ENCODE measurements around the gene RNF145. TPM values are rescaled to one million over a fixed set of nuclear protein-coding genes. Genes with fewer than 3 reads are reported as not detected.
A peak's percentile ranks its signal among the peaks of the same experiment; 100 is the strongest.

The RNF145 gene
- polyA plus RNA-seq, 4 donors = 80.0 to 115 (median 102) TPM

GRCh38 chr5:159220206-159220605 lies 10.9 kb upstream of the RNF145 start:
- no peak for DNase-seq (ENCODE audit: low read depth in 4 of 4, low spot score in 3 of 4)

- DNase-seq (ENCODE audit: low read depth in 4 of 4, low spot score in 3 of 4) = no peak
Measured at GRCh38 chr5:159218595-159219023, 9.3 kb upstream of the RNF145 start.

- no peak for DNase-seq (ENCODE audit: low read depth in 4 of 4, low spot score in 3 of 4)
Measured at GRCh38 chr5:159217236-159217635, 7.9 kb upstream of the RNF145 start.

- no peak for DNase-seq (ENCODE audit: low read depth in 4 of 4, low spot score in 3 of 4)
Measured at GRCh38 chr5:159216454-159216853, 7.1 kb upstream of the RNF145 start.

- DNase-seq (ENCODE audit: low read depth in 4 of 4, low spot score in 3 of 4) = no peak
Measured at GRCh38 chr5:159215886-159216285, 6.5 kb upstream of the RNF145 start.

GRCh38 chr5:159214486-159215271 lies 5.3 kb upstream of the RNF145 start:
- DNase-seq (ENCODE audit: low read depth in 4 of 4, low spot score in 3 of 4) = no peak

- DNase-seq (ENCODE audit: low read depth in 4 of 4, low spot score in 3 of 4) = no peak
Measured at GRCh38 chr5:159212657-159213462, 3.5 kb upstream of the RNF145 start.

GRCh38 chr5:159211729-159212174 lies 2.4 kb upstream of the RNF145 start:
- peak in 1 of 4 donors; percentile 21 for DNase-seq (ENCODE audit: low read depth in 4 of 4, low spot score in 3 of 4)

GRCh38 chr5:159210846-159211245 lies 1.5 kb upstream of the RNF145 start:
- no peak for DNase-seq (ENCODE audit: low read depth in 4 of 4, low spot score in 3 of 4)

GRCh38 chr5:159210210-159210661 lies 883 bp upstream of the RNF145 start:
- no peak for DNase-seq (ENCODE audit: low read depth in 4 of 4, low spot score in 3 of 4)

- DNase-seq (ENCODE audit: low read depth in 4 of 4, low spot score in 3 of 4) = peak in 2 of 4 donors; percentile 30 to 41
Measured at GRCh38 chr5:159208514-159209437, 577 bp downstream of the RNF145 start.

- DNase-seq (ENCODE audit: low read depth in 4 of 4, low spot score in 3 of 4) = peak; percentile 53 to 68 (median 60)
Measured at GRCh38 chr5:159207686-159208513, 1.5 kb downstream of the RNF145 start.

GRCh38 chr5:159207222-159207685 lies 2.1 kb downstream of the RNF145 start:
- DNase-seq (ENCODE audit: low read depth in 4 of 4, low spot score in 3 of 4) = no peak

- DNase-seq (ENCODE audit: low read depth in 4 of 4, low spot score in 3 of 4) = no peak
Measured at GRCh38 chr5:159206818-159207217, 2.5 kb downstream of the RNF145 start.

- no peak for DNase-seq (ENCODE audit: low read depth in 4 of 4, low spot score in 3 of 4)
Measured at GRCh38 chr5:159206368-159206767, 3.0 kb downstream of the RNF145 start.

GRCh38 chr5:159203351-159203750 lies 6.0 kb downstream of the RNF145 start:
- DNase-seq (ENCODE audit: low read depth in 4 of 4, low spot score in 3 of 4) = no peak

GRCh38 chr5:159202151-159202550 lies 7.2 kb downstream of the RNF145 start:
- no peak for DNase-seq (ENCODE audit: low read depth in 4 of 4, low spot score in 3 of 4)

- DNase-seq (ENCODE audit: low read depth in 4 of 4, low spot score in 3 of 4) = no peak
Measured at GRCh38 chr5:159199780-159200179, 9.6 kb downstream of the RNF145 start.

GRCh38 chr5:159199225-159199624 lies 10.1 kb downstream of the RNF145 start:
- no peak for DNase-seq (ENCODE audit: low read depth in 4 of 4, low spot score in 3 of 4)
